Activated CD4-positive, alpha-beta T cell treated with anti-CD3 and anti-CD28 coated beads for 1 hour (primary cell): Measurements from ENCODE around the gene SDC3.

Source experiments
- DNase-seq: peaks from one replicate; pipeline ENCODE4 v3.0.0-alpha.2; 2020

Gene SDC3

DNA sequence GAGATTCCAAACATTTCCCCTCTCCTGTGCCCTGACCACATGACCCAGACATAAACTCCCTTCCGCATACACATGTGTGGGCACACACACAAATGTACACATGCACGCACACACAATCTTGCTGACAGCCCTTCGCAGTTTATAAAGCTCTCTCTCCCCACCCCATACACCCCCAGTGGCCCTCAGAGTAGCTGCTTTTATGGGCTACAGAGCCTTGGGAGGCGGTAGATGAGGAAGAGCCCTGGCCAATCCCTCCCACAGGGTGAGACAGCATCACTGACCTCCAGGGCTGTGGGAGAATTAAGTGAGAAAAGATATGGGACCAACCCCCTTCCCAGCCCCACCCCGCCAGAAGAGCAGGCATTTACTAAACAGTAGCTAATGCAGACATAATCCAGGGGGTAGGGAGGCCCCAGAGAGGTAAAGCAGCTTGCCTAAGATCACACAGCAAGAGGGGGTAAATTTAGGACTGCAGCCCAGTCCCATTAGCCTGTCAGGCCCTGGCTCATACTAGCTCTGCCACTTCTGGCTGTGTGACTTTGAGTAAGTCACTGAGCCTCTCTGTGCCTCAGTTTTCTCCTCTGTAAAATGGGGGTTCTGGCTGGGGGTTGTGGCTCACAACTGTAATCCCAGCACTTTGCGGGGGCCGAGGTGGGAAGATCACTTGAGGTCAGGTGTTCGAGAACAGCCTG lies 5.1 kb downstream of the SDC3 start:
- DNase-seq, result no peak

- DNase-seq, result no peak
Measured at GRCh38 chr1:30902593-30903290, 5.8 kb downstream of the SDC3 start.

GRCh38 chr1:30901798-30902581 lies 6.6 kb downstream of the SDC3 start:
- no peak for DNase-seq

GRCh38 chr1:30900931-30901560 lies 7.5 kb downstream of the SDC3 start:
- no peak for DNase-seq

- no peak for DNase-seq
Measured at GRCh38 chr1:30900486-30900885, 8.1 kb downstream of the SDC3 start.

DNA sequence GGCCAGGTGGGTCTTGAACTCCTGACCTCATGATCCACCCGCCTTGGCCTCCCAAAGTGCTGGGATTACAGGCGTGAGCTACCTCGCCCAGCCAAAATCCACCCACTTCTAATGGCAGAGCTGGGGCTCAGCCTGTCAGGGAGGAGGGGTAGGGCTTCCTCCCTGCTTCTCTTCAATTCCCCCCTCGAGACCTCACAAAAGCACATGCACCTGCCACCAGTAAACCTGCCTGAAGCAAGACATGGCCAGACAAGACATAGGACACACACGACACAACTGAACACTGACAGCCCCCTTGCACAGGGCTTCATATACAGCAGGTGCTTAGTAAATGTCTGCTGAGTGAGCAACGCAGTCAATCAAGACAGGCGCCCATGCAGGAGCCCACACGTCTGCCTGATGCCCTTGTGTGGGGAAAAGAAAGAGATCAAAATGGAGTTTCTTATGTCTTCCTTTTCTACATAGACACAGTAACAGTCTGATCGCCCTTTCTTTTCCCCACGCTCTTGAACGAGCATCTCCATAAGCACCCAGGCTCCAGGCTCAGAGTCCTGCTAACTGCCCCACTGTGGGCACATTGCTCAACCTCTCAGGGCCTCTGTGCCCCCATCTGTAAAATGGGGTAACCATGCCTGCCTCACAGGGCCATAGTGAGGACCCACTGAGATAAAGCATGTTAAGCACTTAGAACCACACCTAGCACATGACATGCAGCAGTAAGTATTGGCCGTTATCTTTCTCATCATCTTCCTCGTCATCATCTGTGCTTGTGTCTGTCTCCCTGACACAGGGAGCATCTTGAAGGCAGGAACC lies 8.8 kb downstream of the SDC3 start:
- DNase-seq, result no peak

DNA sequence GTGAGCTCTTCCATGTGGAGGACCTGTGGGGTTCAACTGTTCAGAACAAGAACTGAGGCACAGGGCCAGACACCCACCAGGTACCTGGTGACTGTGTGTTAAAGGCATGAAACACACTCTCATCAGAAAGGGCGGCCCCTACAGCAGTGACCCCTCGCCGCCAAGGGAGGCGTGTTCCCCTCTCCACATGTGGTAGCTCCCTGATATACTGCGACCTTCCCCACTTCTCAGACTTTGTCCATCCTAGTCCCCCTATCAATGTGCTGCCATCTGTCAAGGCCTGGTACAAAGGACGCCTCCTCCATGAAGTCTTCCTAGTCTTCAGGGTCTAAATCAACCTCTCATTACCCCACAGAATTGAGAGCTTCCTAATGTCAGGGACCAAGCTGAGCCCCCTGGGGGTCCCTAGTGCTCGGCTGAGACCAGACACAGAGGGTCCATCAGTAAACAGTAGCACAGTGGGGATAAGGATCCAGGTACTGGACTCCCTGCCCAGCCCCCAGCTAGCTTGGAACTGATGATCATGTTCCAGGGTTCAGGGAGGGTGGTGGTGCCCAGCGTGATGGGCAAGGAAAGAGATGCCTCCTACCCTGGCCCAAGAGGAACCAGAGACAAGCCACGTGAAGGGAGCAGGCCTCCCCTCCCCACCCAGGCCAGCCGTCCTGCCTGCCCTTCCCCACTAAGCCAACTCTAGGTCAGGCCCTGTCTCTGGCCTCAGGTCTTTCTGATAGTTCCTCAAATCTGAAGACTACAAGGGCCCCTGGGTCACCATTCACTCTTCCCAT lies 10.3 kb downstream of the SDC3 start:
- DNase-seq, result no peak

DNA sequence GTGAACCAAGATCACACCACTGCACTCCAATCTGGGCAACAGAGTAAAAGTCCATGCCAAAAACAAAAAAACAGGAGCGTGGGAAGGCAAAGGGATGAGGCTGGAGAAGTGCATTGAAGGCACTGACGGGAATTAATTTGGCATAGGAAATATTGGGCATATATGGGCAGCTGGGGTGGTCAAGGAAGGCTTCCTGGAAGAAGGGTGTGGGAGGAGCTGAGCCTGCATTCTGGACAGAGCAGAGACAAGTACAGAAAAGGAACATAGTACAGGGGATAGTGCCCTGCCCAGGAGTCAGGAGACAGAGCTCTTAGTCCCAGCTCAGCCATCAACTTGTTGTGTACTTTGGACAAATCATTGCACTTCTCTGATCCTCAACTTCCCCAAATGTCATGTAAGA lies 11.7 kb downstream of the SDC3 start:
- no peak for DNase-seq

GRCh38 chr1:30895944-30896660 lies 12.5 kb downstream of the SDC3 start:
- DNase-seq, result no peak

- no peak for DNase-seq
Measured at GRCh38 chr1:30895382-30895943, 13.1 kb downstream of the SDC3 start.

DNA sequence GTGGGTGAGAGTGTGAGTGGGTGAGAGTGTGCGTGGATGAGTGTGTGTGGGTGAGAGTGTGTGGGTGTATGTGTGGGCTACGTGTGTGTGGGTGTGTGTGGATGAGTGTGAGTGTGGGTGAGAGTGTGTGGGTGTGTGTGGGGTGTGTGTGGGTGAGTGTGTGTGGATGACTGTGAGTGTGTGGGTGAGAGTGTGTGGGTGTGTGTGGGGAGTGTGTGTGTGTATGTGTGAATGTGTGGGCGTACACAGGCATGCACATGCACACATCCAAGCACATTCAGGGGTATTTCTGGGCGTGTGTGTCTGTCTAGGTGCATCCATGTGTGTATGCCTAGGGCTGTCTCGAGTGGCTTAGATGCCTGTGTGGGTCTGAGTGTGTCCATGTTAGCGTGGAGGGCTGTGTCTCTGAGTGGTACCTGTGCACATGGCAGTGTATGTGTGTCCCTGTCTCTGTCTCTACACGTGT lies 14.0 kb downstream of the SDC3 start:
- no peak for DNase-seq

- no peak for DNase-seq
Measured at GRCh38 chr1:30893776-30894507, 14.6 kb downstream of the SDC3 start.

DNA sequence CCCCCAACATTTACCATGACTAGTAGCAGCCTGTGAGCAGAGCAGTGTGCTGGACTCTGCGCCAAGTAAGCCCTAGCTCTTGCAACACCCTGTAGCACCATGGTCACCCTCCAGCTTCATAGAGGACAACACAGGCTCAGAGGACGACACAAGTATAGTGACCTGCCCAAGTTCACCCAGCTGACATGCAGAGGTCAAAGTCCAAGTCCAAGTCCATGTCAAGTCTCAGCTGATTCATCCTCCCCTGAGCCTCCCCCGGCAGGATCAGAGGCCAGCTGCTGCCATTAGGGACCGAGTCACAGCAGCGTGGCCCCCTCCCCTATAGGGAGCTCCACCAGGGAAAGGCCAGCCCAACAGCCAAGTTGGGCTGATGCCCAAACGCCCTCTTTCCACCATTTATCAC lies 15.9 kb downstream of the SDC3 start:
- no peak for DNase-seq

- DNase-seq, result no peak
Measured at GRCh38 chr1:30891227-30891552, 17.4 kb downstream of the SDC3 start.

DNA sequence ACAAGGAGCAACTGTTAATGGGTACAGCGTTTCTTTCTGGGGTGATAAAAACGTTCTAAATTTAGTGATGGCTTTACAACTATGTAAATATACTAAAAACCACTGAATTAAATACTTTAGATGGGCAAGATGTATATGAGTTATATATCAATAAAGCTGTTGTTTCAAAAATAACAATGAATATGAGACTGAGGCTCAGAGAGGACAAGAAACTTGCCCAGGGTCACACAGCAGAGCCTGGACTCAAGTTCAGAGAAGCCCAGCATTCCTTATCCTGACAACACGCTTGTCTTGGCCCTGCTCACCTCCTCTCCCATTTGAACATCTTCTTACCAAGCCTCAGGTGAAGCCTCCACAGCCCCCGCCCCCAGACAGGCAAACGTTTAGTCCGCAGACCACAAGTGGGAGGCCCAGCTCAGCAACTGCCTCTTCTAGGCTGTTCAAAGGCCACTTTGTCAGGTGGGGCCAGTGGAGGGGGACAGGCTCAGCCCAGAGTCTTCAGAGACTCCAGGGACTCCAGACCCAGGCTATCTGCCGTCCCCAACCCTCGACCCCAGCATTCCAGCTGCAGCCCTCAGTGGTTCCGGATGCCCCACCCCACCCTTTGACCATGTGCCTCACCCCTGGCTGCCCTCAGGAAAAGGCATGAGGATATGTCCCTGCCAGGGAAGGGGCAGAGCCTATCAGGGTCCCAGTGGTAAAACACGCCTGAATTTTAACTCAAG lies 17.9 kb downstream of the SDC3 start:
- no peak for DNase-seq

GRCh38 chr1:30889511-30889910 lies 19.0 kb downstream of the SDC3 start:
- DNase-seq, result no peak

DNA sequence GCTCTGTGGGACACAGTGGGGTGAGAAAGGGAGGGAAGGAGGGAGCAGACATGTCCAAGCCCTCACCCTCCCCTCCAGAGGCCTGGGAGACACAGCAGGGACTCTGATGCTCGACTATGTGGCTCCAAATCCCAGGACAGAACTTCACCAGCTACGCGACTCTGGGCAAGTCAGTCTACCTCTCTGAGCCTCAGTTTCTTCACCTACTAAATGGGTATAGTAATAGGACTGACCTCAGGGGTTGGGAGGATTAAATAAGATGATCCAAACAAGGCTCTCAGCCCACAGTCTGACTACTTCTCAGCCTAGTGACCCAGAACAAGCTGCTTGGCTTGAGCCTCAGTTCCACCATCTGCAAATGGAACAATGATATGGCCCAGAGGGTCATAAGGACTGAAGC lies 19.6 kb downstream of the SDC3 start:
- no peak for DNase-seq

GRCh38 chr1:30888391-30888790 lies 20.2 kb downstream of the SDC3 start:
- DNase-seq, result no peak
